Measurements from ENCODE around the gene ZNF524.
A peak's percentile ranks its signal among the peaks of the same experiment; 100 is the strongest.

Gene ZNF524

DNA sequence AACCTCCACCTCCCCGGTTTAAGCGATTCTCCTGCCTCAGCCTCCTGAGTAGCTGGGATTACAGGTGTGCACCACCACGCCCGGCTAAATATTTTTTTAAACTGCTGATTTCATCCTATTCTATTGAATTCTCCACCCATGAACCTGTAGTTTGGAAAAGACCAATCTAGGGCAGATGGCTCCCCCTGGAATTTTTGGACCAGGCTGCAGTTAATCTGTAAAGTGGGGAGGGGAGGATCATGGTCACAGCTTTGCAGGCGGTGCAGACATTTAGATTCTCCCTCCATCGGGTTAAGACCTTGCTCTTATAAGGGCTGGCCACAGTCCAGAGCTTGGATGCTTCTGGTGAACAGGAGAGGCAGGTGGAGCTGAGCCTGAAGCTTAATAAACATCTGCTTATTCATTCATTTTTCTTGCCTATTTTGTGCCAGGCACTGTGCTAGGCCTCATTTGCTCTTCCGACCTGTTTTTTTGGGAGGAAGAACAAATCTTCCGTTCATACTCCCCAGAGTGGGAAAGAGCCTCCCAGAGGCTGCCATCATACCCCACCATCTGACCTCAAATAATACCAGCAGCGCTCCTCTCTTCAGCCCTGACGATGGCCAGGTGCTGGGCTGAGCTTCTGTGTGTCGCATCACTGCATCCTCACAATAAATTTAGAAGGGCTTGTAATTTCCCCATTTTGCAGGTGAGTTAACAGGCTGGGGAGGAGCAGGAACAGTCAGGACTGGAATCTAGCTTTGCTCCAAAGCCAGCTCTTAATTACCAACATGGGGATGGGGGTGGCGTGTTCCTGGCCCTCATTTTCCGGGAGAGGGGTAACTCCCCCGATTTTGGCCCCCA lies 47.0 kb downstream of the ZNF524 start:
- Mint-ChIP-seq H3K36me3 (peaks cover 63% of the 10 kb centered on the region), H3K4me1 (peaks cover 73% of the 10 kb centered on the region), H3K27ac (peak overlapping the region; percentile 97), H3K9me3 (no peaks in the 10 kb centered on the region), H3K4me3 (peak overlapping the region; percentile 96), H3K27me3 (no peaks in the 10 kb centered on the region)
- peak; percentile 9 for ATAC-seq

DNA sequence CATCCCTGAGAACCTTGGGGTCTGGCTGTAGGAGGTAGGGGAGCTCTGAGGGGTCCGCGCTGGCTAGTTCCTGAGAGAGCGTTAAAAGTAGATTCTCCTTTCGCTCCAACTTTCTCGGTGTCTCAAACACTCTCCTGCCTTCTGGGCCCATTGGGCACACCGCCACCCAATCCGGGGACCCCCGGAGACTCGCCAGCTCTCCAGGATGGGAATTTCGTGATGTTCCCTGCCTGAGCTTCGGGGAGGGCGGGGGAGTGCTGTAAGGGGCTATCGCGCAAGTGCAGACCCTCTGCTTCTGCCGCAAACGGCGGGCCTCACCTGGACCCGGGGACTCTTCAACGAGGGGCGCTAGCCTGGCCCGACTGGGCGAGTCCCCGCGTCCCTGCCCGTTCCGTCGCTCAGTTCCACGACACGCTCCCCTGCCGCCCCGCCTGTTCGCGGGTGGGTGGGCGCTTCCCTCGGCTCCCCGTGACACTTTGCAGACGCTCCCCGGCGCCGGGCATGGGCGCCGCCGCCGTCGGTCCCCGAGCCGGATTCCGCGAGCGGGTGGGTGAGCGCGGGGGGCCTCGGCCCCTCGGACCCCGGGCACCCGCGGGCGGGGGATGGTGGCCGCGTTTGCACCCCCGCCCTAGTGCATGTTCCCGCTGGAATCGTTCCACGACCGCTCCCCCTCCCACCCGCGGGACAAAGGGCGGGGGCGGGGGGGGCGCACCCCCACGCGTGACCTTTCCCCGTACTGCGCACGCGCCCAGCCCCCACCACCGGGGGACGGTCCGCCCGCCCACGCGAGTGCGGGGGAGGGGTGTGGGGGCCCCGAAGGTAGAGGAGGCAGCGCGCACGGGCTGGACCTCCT lies 47.9 kb downstream of the ZNF524 start, which contains the start of gene CCDC106:
TSS of gene CCDC106 (plus strand) at position 481 of the 853 bp plus-strand sequence. CDS start 835 bp downstream, outside the sequence.
- Mint-ChIP-seq H3K4me1 (peaks cover 72% of the 10 kb centered on the region), H3K27me3 (no peaks in the 10 kb centered on the region), H3K36me3 (peaks cover 65% of the 10 kb centered on the region), H3K27ac (peak within 1 kb of the TSS; percentile 97), H3K4me3 (peak within 1 kb of the TSS; percentile 96), H3K9me3 (no peaks in the 10 kb centered on the region)
- peak; percentile 48 for ATAC-seq

DNA sequence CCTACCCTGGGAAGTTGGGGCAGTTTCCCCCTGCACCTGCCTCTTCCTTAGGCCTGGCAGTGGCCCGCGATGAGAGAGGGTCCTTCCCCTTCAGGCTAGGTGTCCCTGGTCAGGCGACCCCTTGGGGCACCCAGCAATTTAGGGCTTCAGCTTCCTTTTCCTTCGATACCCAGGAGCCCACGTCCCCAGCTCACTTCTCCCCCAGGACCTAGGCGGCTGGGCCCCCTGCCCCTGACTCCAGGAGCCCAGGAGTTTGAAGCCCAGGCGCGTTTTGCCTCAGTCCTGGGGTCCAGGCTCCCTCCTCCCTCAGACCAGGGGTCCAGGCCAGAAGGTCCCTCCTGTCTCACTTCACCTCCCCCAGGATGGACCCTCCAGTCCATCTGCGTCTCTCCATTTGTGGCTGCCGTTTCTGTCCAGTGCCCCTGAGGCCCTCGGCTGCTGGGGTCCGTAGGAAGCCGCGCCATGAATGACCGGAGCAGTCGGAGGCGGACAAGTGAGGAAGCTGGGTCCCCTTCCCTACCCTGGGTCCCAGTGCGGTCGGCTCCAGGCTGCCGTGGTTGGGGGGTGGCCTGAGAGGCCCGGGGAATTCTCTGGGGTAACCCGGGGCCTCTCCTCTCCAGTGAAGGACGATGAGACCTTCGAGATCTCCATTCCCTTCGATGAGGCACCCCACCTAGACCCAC lies 48.6 kb downstream of the ZNF524 start:
- H3K4me3 Mint-ChIP-seq = peak overlapping the region; percentile 95
- H3K27ac Mint-ChIP-seq = peak overlapping the region; percentile 97
- no peak for ATAC-seq
- H3K9me3 Mint-ChIP-seq = no peaks in the 10 kb centered on the region
- H3K4me1 Mint-ChIP-seq = peaks cover 64% of the 10 kb centered on the region
- no peaks in the 10 kb centered on the region for H3K27me3 Mint-ChIP-seq
- H3K36me3 Mint-ChIP-seq = peaks cover 61% of the 10 kb centered on the region

DNA sequence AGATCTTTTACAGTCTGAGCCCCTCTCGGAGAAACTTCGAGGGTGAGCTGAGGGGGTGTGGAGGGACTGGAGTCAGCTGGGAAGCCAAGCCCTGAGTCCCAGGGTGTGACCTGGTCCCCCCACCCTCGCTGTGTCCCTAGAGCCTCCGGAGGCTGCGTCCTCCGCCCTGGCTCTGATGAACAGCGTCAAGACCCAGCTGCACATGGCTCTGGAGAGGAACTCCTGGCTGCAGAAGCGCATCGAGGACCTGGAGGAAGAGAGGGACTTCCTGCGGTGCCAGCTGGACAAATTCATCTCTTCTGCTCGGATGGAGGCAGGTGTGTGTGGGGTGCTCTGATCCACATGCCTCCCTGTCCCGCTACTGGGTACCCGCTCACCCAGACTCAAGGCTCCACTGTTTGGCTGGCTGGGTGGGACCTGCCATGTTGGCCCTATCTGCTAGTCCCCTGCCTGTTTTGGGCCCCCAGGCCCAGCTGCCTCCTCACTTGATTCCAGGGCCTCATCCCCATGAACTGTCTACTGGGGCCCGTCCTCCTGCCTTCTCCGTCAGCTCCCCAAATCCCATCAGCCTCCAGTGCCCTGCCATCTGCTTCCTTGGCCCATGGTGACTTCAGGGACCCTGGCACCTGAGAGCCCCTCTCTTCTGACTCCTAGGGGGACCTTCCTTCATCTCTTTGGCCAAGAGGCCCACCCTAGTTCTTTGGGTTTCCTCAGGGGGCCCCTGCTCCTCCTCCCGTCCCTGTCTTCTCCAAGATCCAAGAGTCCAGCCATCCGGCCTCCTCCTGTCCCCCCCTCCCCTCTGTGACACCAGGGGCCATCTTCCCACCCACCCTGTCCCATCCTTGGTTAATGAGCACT lies 49.4 kb downstream of the ZNF524 start:
- ATAC-seq = no peak
- Mint-ChIP-seq H3K4me1 (peaks cover 57% of the 10 kb centered on the region), H3K9me3 (no peaks in the 10 kb centered on the region), H3K4me3 (peak overlapping the region; percentile 95), H3K27me3 (no peaks in the 10 kb centered on the region), H3K36me3 (peaks cover 59% of the 10 kb centered on the region), H3K27ac (peak overlapping the region; percentile 97)

DNA sequence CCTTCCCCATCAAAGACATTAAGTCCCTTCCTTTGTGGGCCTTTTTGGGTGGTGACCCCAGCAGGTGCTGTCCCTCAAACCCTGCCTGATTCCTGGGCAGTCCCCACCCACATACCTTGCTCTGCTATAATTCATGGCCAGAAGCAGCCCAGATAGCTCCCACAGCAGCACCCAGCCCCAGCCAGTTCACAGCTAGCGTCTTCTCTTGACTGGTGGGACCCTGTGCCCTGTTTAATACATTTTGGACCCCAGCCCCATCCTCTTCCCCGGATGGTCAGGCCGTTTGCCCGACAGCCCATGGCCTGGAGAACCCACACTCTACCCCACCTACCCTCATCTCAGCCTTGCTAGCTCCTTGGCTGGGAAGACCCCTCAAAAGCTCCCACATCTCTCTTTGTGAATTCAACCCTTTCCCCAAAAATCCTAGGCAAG lies 50.1 kb downstream of the ZNF524 start:
- Mint-ChIP-seq H3K4me1 (peaks cover 51% of the 10 kb centered on the region), H3K4me3 (peak overlapping the region; percentile 95), H3K36me3 (peaks cover 54% of the 10 kb centered on the region), H3K9me3 (no peaks in the 10 kb centered on the region), H3K27ac (peak overlapping the region; percentile 97), H3K27me3 (no peaks in the 10 kb centered on the region)
- ATAC-seq = no peak

DNA sequence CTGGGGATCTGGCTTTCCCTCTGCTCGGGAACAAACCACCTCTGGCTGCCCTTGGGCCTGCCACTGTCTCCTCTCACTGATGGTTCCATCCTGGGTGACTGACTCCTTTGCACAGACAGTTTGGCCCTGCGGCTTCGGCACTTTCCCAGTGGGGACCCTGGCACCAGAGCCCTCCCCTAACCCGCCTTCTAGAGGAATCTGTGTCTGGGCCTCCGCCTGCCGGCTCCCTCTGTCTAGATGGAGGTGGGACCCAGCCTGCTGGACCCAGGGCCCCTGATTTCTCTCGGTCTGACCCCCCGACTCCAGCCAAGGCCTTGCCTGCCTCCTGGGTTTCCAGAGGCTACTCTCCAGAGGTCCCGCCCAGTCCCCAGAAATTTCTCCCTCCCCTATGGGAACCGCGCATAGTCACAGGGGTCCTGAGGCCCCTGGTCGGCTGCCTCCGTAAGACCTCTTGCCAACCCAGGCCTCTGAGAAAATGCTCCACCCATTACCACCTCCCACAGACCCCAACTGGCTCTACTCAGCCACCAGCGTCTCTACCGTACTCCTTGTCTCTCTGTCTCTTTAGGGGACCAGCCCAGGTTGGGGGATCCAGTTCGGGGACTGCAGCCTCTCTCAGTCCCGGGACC lies 50.6 kb downstream of the ZNF524 start:
- Mint-ChIP-seq H3K4me3 (peak overlapping the region; percentile 95), H3K4me1 (peaks cover 47% of the 10 kb centered on the region)

DNA sequence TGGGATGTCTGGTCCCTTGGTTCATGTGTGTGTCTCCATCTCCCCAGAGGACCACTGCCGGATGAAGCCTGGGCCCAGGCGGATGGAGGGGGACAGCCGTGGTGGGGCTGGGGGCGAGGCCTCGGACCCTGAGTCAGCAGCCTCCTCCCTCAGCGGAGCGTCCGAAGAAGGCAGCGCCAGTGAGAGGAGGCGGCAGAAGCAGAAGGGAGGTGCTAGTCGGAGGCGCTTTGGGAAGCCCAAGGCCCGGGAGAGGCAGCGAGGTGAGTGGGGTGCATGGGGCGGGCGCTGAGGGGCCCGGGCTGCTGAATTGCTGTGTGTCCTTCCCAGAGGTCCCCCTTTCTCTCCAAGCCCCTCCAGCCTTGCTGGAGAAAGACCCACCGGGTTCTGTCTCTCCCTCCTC lies 51.1 kb downstream of the ZNF524 start:
- H3K36me3 Mint-ChIP-seq = peaks cover 55% of the 10 kb centered on the region
- peak overlapping the region; percentile 95 for H3K4me3 Mint-ChIP-seq
- no peaks in the 10 kb centered on the region for H3K27me3 Mint-ChIP-seq
- ATAC-seq = no peak
- H3K4me1 Mint-ChIP-seq = peaks cover 53% of the 10 kb centered on the region
- H3K27ac Mint-ChIP-seq = peak overlapping the region; percentile 97
- H3K9me3 Mint-ChIP-seq = no peaks in the 10 kb centered on the region

More for the DNA sequence above, 50.6 kb downstream of the ZNF524 start:
- peaks cover 54% of the 10 kb centered on the region for H3K36me3 Mint-ChIP-seq
- H3K27me3 Mint-ChIP-seq = no peaks in the 10 kb centered on the region
- no peak for ATAC-seq
- peak overlapping the region; percentile 97 for H3K27ac Mint-ChIP-seq
- no peaks in the 10 kb centered on the region for H3K9me3 Mint-ChIP-seq

DNA sequence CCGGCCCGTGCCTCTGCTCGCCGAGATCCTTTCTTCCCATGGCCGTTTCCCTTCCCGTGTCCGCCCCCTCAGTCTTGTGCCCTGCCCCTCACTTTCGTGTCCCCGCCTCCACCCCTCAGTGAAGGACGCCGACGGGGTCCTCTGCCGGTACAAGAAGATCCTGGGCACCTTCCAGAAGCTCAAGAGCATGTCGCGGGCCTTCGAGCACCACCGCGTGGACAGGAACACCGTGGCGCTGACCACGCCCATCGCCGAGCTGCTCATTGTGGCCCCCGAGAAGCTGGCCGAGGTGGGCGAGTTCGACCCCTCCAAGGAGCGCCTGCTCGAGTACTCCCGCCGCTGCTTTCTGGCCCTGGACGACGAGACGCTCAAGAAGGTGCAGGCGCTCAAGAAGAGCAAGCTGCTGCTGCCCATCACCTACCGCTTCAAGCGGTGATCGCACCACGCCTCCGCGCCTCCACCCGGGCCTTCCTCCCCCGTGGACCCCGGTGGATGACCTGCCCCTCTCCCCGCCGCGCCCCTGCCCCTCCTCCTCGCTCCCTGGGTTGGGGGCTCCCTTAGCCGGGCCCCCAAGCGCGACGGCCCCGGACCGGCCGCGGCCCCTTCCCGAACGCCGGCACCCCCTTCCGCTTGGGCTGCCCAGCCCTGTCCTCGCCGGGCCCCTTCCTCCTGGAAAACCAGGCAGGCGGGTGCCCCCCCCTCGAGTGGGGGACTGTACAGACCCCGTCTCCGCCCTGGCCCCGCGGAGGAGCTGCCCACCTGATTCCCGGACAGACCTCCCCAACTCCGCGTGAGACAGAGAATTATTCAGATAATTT lies 52.4 kb downstream of the ZNF524 start:
- H3K27ac Mint-ChIP-seq = no peak overlapping the region
- H3K9me3 Mint-ChIP-seq = no peaks in the 10 kb centered on the region
- no peaks in the 10 kb centered on the region for H3K27me3 Mint-ChIP-seq
- ATAC-seq = no peak
- no peak overlapping the region for H3K4me3 Mint-ChIP-seq
- peaks cover 45% of the 10 kb centered on the region for H3K36me3 Mint-ChIP-seq
- H3K4me1 Mint-ChIP-seq = peaks cover 53% of the 10 kb centered on the region
